Breast epithelium (tissue), 4 donors: ENCODE results near the gene CCDC85A. TPM values are rescaled to one million over a fixed set of nuclear protein-coding genes. Genes with fewer than 3 reads are reported as not detected.

Experiments used
- DNase-seq, 2 donors: peaks; one replicate each; pipeline ENCODE4 v3.0.0-alpha.2; 2019; ENCODE audit warnings: low spot score in 2 of 2
- H3K27ac ChIP-seq, 2 donors: fragments of 200-600 bp; sonication (generic) in 1 of 2; one replicate each; pipeline ENCODE4 v1.5.1; 2016 to 2019; ENCODE audit warnings: mild to moderate bottlenecking in 1 of 2
- H3K27me3 ChIP-seq, 2 donors: fragments of 200-600 bp; sonication (generic) in 1 of 2; one replicate each; pipeline versions ENCODE4 v1.5.1 to v1.6.0; 2017 to 2019; ENCODE audit warnings: control low read depth in 1 of 2, mild to moderate bottlenecking in 1 of 2
- H3K36me3 ChIP-seq: fragments of 200-600 bp; one replicate; pipeline ENCODE4 v1.5.1; 2019
- H3K4me1 ChIP-seq, 2 donors: fragments of 200-600 bp; sonication (generic); one replicate each; pipeline ENCODE4 v1.5.1; 2016 to 2019; ENCODE audit warnings: control low read depth in 1 of 2
- H3K4me3 ChIP-seq, 3 donors: fragments of 200-600 bp; sonication (generic); 1 replicate in 2 of 3; 2 replicates in 1 of 3; pipeline ENCODE4 v1.5.1; 2016 to 2019; ENCODE audit warnings: mild to moderate bottlenecking in 3 of 3, moderate library complexity in 2 of 3
- H3K9me3 ChIP-seq, 2 donors: fragments of 200-600 bp; sonication (generic) in 1 of 2; one replicate each; pipeline ENCODE4 v1.5.1; 2016 to 2019; ENCODE audit warnings: control low read depth in 1 of 2
- CTCF ChIP-seq, 3 donors: fragments of 450-650 bp; IDR thresholded peaks; one replicate each; pipeline ENCODE4 v1.5.1; 2016 to 2017; ENCODE audit warnings: antibody characterized with exemption in 3 of 3, mild to moderate bottlenecking in 3 of 3, moderate library complexity in 3 of 3
- POLR2A ChIP-seq: fragments of 450-650 bp; IDR thresholded peaks from one replicate; pipeline ENCODE4 v1.6.1; 2016; ENCODE audit warnings: antibody characterized with exemption, mild to moderate bottlenecking, moderate library complexity
- POLR2AphosphoS5 ChIP-seq, 3 donors: sonication (generic); formaldehyde crosslinking; IDR thresholded peaks; one replicate each; pipeline ENCODE4 v1.6.1; 2017; ENCODE audit warnings: antibody characterized with exemption in 3 of 3
- intact Hi-C: fragments of 100-400 bp; cut with DNase I; formaldehyde crosslinking; loops from one replicate; pipeline ENCODE4 v1.15.1; 2023; ENCODE audit warnings: low total_unique reads
- total RNA-seq, 3 donors: library from RNA; depleted of rRNA; stranded (reverse); fragments of >200 nt; gene quantifications; one replicate each; pipeline ENCODE4 v1.1.0, GENCODE V29; 2016

Gene CCDC85A
- total RNA-seq, 3 donors from 2014 or later: 3.1 to 11.5 (median 7.5) TPM

GRCh38 chr2:56315376-56315775 lies 131.6 kb downstream of the CCDC85A start:
- Histone ChIP-seq H3K27ac (peak overlapping the region in 1 of 2 donors; percentile 27), H3K4me1 (no peaks in the 10 kb centered on the region), H3K4me3 (no peak overlapping the region), H3K36me3 (no peaks in the 10 kb centered on the region), H3K9me3 (no peaks in the 10 kb centered on the region), H3K27me3 (no peaks in the 10 kb centered on the region)
- intact Hi-C loops: no loop called here
- no peak for DNase-seq
- TF ChIP-seq CTCF (IDR thresholded peaks at IDR 0.05) (no peak), POLR2AphosphoS5 (IDR thresholded peaks at IDR 0.05) (no peak), POLR2A (no peak)

DNA sequence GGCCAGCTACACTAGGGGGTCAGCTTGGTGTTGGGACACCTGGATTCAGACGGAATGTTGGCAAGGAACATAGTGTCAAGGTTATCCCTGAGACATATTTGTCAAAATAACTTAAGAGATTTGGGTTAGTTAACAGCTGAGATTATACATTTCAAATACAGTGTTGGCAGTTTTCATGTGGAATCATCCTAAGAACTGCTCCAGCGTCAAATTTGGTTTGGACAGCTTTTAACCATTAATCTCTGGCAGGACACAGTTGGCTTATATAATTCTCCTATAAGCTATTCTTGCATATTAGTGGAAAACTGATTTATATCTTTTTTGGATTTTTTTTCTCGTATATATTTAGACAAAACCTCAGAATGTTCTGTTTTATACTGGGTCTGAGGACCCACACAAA lies 132.2 kb downstream of the CCDC85A start:
- no peaks in the 10 kb centered on the region for H3K27me3 ChIP-seq
- H3K4me1 ChIP-seq: no peaks in the 10 kb centered on the region
- H3K36me3 ChIP-seq: no peaks in the 10 kb centered on the region
- no peaks in the 10 kb centered on the region for H3K9me3 ChIP-seq
- H3K27ac ChIP-seq: no peak overlapping the region
- no peak overlapping the region for H3K4me3 ChIP-seq
- TF ChIP-seq POLR2A: no peak
- no peak for TF ChIP-seq CTCF (IDR thresholded peaks at IDR 0.05)
- no peak for TF ChIP-seq POLR2AphosphoS5 (IDR thresholded peaks at IDR 0.05)
- intact Hi-C loops: no loop called here
- no peak for DNase-seq

DNA sequence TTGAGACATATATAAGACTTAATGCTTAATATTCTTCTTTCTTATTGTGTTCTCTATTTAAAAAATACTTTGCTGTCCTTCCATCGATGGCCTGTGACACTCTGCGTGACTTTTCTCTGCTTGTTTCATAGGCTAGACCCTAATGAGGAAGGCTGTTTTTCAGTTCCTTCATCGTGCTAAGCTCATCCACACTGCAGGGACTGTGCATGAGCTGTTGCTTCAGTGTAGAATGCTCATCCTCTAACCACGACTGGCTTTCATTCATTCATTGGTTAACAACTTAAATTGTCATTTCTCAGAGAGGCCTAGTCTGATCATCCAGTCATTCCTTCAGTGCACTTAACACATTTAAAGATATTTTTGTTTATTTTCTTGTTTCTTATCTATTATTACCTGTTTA lies 134.4 kb downstream of the CCDC85A start:
- H3K27me3 ChIP-seq: no peaks in the 10 kb centered on the region
- no peak for TF ChIP-seq POLR2AphosphoS5 (IDR thresholded peaks at IDR 0.05)
- no peak for TF ChIP-seq POLR2A
- TF ChIP-seq CTCF (IDR thresholded peaks at IDR 0.05): no peak
- no peaks in the 10 kb centered on the region for H3K4me1 ChIP-seq
- H3K36me3 ChIP-seq: no peaks in the 10 kb centered on the region
- intact Hi-C loops: no loop called here
- no peak overlapping the region for H3K4me3 ChIP-seq
- no peak overlapping the region for H3K27ac ChIP-seq
- H3K9me3 ChIP-seq: peaks cover 0 to 8% of the 10 kb centered on the region in 2 donors
- DNase-seq: no peak

GRCh38 chr2:56325661-56326345 lies 142.0 kb downstream of the CCDC85A start:
- Histone ChIP-seq H3K4me1 (no peaks in the 10 kb centered on the region), H3K9me3 (peaks cover 0 to 8% of the 10 kb centered on the region in 2 donors), H3K4me3 (no peak overlapping the region), H3K27me3 (no peaks in the 10 kb centered on the region), H3K36me3 (no peaks in the 10 kb centered on the region), H3K27ac (no peak overlapping the region)
- no peak for TF ChIP-seq POLR2AphosphoS5 (IDR thresholded peaks at IDR 0.05)
- no peak for TF ChIP-seq CTCF (IDR thresholded peaks at IDR 0.05)
- TF ChIP-seq POLR2A: no peak
- intact Hi-C loops: no loop called here
- DNase-seq: no peak

GRCh38 chr2:56326346-56326741 lies 142.6 kb downstream of the CCDC85A start:
- Histone ChIP-seq H3K36me3 (no peaks in the 10 kb centered on the region), H3K27me3 (no peaks in the 10 kb centered on the region), H3K4me1 (no peaks in the 10 kb centered on the region), H3K27ac (no peak overlapping the region), H3K4me3 (no peak overlapping the region), H3K9me3 (peaks cover 0 to 8% of the 10 kb centered on the region in 2 donors)
- intact Hi-C loops: no loop called here
- no peak for DNase-seq
- TF ChIP-seq POLR2AphosphoS5 (IDR thresholded peaks at IDR 0.05) (no peak), CTCF (IDR thresholded peaks at IDR 0.05) (no peak), POLR2A (no peak)
